ENCODE data around the gene HBA2. TPM values are rescaled to one million over a fixed set of nuclear protein-coding genes. Genes with fewer than 3 reads are reported as not detected.
"Not testable (repeated sequence)": the region's sequence is repeated elsewhere in the genome, so short reads cannot be mapped to it uniquely, and the experiment has no call there.

Gene HBA2
- total RNA-seq, 2 experiments from 2014 or later, result not detected

DNA sequence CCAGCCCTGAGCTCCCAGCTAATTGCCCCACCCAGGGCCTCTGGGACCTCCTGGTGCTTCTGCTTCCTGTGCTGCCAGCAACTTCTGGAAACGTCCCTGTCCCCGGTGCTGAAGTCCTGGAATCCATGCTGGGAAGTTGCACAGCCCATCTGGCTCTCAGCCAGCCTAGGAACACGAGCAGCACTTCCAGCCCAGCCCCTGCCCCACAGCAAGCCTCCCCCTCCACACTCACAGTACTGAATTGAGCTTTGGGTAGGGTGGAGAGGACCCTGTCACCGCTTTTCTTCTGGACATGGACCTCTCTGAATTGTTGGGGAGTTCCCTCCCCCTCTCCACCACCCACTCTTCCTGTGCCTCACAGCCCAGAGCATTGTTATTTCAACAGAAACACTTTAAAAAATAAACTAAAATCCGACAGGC lies 2.6 kb upstream of the HBA2 start:
- ChIA-PET CTCF (interaction anchor here (0.6 to 0.7 kb wide), 2 partner anchors 9 to 14 kb away, joined by 3 to 4 read pairs; no protein-coding TSS in a partner anchor), POLR2A (interaction anchor here (0.5 kb wide), 1 partner anchor 14 kb away, joined by 7 read pairs; no protein-coding TSS in a partner anchor)

DNA sequence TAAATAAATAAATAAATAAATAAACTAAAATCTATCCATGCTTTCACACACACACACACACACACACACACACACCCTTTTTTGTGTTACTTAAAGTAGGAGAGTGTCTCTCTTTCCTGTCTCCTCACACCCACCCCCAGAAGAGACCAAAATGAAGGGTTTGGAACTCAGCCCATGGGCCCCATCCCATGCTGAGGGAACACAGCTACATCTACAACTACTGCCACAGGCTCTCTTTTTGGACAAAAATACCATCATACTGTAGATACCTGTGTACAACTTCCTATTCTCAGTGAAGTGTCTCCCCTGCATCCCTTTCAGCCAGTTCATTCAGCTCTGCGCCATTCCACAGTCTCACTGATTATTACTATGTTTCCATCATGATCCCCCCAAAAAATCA lies 1.9 kb upstream of the HBA2 start:
- POLR2A ChIA-PET, result no interaction called here
- CTCF ChIA-PET, result interaction anchor here (0.7 kb wide), 1 partner anchor 9 kb away, joined by 4 read pairs; no protein-coding TSS in a partner anchor

DNA sequence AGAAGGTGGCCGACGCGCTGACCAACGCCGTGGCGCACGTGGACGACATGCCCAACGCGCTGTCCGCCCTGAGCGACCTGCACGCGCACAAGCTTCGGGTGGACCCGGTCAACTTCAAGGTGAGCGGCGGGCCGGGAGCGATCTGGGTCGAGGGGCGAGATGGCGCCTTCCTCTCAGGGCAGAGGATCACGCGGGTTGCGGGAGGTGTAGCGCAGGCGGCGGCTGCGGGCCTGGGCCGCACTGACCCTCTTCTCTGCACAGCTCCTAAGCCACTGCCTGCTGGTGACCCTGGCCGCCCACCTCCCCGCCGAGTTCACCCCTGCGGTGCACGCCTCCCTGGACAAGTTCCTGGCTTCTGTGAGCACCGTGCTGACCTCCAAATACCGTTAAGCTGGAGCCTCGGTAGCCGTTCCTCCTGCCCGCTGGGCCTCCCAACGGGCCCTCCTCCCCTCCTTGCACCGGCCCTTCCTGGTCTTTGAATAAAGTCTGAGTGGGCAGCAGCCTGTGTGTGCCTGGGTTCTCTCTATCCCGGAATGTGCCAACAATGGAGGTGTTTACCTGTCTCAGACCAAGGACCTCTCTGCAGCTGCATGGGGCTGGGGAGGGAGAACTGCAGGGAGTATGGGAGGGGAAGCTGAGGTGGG lies 657 bp downstream of the HBA2 start:
- CTCF ChIA-PET, POLR2A ChIA-PET: not testable (repeated sequence)

DNA sequence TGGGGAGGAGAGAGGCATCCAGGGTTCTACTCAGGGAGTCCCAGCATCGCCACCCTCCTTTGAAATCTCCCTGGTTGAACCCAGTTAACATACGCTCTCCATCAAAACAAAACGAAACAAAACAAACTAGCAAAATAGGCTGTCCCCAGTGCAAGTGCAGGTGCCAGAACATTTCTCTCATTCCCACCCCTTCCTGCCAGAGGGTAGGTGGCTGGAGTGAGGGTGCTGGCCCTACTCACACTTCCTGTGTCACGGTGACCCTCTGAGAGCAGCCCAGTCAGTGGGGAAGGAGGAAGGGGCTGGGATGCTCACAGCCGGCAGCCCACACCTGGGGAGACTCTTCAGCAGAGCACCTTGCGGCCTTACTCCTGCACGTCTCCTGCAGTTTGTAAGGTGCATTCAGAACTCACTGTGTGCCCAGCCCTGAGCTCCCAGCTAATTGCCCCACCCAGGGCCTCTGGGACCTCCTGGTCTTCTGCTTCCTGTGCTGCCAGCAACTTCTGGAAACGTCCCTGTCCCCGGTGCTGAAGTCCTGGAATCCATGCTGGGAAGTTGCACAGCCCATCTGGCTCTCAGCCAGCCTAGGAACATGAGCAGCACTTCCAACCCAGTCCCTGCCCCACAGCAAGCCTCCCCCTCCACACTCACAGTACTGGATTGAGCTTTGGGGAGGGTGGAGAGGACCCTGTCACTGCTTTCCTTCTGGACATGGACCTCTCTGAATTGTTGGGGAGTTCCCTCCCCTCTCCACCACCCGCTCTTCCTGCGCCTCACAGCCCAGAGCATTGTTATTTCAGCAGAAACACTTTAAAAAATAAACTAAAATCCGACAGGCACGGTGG lies 1.5 kb downstream of the HBA2 start:
- CTCF ChIA-PET, POLR2A ChIA-PET: not testable (repeated sequence)

DNA sequence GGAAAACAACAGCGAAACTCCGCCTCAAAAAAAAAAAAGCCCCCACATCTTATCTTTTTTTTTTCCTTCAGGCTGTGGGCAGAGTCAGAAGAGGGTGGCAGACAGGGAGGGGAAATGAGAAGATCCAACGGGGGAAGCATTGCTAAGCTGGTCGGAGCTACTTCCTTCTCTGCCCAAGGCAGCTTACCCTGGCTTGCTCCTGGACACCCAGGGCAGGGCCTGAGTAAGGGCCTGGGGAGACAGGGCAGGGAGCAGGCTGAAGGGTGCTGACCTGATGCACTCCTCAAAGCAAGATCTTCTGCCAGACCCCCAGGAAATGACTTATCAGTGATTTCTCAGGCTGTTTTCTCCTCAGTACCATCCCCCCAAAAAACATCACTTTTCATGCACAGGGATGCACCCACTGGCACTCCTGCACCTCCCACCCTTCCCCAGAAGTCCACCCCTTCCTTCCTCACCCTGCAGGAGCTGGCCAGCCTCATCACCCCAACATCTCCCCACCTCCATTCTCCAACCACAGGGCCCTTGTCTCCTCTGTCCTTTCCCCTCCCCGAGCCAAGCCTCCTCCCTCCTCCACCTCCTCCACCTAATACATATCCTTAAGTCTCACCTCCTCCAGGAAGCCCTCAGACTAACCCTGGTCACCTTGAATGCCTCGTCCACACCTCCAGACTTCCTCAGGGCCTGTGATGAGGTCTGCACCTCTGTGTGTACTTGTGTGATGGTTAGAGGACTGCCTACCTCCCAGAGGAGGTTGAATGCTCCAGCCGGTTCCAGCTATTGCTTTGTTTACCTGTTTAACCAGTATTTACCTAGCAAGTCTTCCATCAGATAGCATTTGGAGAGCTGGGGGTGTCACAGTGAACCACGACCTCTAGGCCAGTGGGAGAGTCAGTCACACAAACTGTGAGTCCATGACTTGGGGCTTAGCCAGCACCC lies 2.6 kb downstream of the HBA2 start:
- POLR2A ChIA-PET, result no interaction called here
- CTCF ChIA-PET, result interaction anchor here (1.0 kb wide), 1 partner anchor 110 kb away, joined by 5 read pairs; no protein-coding TSS in a partner anchor

DNA sequence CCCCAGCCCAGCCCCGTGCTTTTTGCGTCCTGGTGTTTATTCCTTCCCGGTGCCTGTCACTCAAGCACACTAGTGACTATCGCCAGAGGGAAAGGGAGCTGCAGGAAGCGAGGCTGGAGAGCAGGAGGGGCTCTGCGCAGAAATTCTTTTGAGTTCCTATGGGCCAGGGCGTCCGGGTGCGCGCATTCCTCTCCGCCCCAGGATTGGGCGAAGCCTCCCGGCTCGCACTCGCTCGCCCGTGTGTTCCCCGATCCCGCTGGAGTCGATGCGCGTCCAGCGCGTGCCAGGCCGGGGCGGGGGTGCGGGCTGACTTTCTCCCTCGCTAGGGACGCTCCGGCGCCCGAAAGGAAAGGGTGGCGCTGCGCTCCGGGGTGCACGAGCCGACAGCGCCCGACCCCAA lies 3.3 kb downstream of the HBA2 start:
- POLR2A ChIA-PET, CTCF ChIA-PET: not testable (repeated sequence)

DNA sequence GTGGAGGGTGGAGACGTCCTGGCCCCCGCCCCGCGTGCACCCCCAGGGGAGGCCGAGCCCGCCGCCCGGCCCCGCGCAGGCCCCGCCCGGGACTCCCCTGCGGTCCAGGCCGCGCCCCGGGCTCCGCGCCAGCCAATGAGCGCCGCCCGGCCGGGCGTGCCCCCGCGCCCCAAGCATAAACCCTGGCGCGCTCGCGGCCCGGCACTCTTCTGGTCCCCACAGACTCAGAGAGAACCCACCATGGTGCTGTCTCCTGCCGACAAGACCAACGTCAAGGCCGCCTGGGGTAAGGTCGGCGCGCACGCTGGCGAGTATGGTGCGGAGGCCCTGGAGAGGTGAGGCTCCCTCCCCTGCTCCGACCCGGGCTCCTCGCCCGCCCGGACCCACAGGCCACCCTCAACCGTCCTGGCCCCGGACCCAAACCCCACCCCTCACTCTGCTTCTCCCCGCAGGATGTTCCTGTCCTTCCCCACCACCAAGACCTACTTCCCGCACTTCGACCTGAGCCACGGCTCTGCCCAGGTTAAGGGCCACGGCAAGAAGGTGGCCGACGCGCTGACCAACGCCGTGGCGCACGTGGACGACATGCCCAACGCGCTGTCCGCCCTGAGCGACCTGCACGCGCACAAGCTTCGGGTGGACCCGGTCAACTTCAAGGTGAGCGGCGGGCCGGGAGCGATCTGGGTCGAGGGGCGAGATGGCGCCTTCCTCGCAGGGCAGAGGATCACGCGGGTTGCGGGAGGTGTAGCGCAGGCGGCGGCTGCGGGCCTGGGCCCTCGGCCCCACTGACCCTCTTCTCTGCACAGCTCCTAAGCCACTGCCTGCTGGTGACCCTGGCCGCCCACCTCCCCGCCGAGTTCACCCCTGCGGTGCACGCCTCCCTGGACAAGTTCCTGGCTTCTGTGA lies 4.1 kb downstream of the HBA2 start, which contains the start of gene HBA1:
Gene HBA1, plus strand, starts transcription at position 204 of the 906 bp plus-strand sequence. Its CDS starts 37 bp downstream, at position 241.
- ChIA-PET POLR2A (interaction anchor here (0.5 kb wide), 1 partner anchor 108 kb away, joined by 3 read pairs; no protein-coding TSS in a partner anchor), CTCF (interaction anchor here (1.3 kb wide), 1 partner anchor 70 kb away, joined by 4 read pairs; no protein-coding TSS in a partner anchor)

DNA sequence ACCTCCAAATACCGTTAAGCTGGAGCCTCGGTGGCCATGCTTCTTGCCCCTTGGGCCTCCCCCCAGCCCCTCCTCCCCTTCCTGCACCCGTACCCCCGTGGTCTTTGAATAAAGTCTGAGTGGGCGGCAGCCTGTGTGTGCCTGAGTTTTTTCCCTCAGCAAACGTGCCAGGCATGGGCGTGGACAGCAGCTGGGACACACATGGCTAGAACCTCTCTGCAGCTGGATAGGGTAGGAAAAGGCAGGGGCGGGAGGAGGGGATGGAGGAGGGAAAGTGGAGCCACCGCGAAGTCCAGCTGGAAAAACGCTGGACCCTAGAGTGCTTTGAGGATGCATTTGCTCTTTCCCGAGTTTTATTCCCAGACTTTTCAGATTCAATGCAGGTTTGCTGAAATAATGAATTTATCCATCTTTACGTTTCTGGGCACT lies 4.7 kb downstream of the HBA2 start:
- CTCF ChIA-PET, result interaction anchor here (1.3 kb wide), 2 partner anchors 70 to 81 kb away, joined by 4 to 5 read pairs; no protein-coding TSS in a partner anchor
- POLR2A ChIA-PET, result interaction anchor here (0.5 kb wide), 1 partner anchor 109 kb away, joined by 3 read pairs; no protein-coding TSS in a partner anchor

DNA sequence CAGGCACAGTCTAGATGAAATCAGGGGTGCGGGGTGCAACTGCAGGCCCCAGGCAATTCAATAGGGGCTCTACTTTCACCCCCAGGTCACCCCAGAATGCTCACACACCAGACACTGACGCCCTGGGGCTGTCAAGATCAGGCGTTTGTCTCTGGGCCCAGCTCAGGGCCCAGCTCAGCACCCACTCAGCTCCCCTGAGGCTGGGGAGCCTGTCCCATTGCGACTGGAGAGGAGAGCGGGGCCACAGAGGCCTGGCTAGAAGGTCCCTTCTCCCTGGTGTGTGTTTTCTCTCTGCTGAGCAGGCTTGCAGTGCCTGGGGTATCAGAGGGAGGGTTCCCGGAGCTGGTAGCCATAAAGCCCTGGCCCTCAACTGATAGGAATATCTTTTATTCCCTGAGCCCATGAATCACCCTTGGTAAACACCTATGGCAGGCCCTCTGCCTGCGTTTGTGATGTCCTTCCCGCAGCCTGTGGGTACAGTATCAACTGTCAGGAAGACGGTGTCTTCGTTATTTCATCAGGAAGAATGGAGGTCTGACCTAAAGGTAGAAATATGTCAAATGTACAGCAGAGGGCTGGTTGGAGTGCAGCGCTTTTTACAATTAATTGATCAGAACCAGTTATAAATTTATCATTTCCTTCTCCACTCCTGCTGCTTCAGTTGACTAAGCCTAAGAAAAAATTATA lies 5.4 kb downstream of the HBA2 start:
- ChIA-PET CTCF (interaction anchor here (1.3 kb wide), 2 partner anchors 71 to 81 kb away, joined by 4 to 5 read pairs; no protein-coding TSS in a partner anchor), POLR2A (no interaction called here)

DNA sequence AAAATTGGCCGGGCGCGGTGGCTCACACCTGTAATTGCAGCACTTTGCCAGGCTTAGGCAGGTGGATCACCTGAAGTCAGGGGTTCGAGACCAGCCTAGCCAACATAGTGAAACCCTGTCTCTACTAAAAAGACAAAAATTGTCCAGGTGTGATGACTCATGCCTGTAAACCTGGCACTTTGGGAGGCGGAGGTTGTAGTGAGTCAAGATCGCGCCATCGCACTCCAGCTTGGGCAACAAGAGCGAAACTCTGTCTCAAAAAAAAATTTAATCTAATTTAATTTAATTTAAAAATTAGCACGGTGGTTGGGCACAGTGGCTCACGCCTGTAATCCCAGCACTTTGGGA lies 6.0 kb downstream of the HBA2 start:
- ChIA-PET CTCF (interaction anchor here (1.3 kb wide), 1 partner anchor 82 kb away, joined by 5 read pairs; no protein-coding TSS in a partner anchor), POLR2A (no interaction called here)

DNA sequence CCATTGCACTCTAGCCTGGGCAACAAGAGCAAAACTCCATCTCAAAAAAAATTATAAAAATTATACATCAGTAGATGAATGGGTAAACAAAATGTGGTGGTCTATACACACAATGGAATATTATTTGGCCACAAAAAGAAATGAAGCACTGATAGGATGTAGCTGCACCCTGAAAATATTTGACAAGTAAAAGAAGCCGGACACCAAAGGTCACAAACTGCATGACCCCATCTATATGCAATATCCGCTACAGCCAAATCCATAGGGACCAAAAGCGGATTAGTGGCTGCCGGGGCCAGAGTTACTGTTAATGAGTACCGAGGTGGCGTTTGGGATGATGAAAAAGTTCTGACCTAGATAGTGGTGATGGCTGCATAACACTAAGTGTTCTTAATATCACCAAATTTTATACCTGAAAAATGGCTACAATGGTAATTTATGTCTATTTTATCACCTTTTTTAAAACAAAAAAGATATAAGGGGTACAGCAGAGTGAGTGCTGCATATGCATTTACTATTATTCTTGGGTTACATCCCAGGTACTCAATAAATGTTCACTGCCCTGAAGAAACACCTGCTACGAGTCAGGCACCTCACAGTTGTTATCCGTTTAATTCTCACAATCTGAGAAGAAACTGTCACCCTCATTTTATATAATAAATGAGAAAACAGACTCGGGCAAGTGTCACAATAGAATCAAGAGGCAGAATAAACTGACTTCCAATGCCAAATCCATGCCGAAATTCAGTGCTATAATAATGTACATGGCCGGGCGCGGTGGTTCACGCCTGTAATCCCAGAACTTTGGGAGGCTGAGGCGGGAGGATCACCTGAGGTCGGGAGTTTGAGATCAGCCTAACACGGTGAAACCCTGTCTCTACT lies 6.8 kb downstream of the HBA2 start:
- POLR2A ChIA-PET, result no interaction called here
- CTCF ChIA-PET, result interaction anchor here (1.1 to 2.1 kb wide), 3 partner anchors 40 to 83 kb away, joined by 3 to 6 read pairs (median 4); no protein-coding TSS in a partner anchor

DNA sequence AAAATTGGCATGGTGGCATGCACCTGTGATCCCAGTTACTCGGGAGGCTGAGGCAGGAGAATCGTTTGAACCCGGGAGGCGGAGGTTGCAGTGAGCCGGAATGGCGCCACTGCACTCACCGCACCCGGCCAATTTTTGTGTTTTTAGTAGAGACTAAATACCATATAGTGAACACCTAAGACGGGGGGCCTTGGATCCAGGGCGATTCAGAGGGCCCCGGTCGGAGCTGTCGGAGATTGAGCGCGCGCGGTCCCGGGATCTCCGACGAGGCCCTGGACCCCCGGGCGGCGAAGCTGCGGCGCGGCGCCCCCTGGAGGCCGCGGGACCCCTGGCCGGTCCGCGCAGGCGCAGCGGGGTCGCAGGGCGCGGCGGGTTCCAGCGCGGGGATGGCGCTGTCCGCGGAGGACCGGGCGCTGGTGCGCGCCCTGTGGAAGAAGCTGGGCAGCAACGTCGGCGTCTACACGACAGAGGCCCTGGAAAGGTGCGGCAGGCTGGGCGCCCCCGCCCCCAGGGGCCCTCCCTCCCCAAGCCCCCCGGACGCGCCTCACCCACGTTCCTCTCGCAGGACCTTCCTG lies 7.5 kb downstream of the HBA2 start, which contains the start of gene HBQ1:
Gene HBQ1, plus strand, starts transcription at position 359 of the 575 bp plus-strand sequence. Its CDS starts 28 bp downstream, at position 387.
- ChIA-PET CTCF (interaction anchor here (0.7 to 2.1 kb wide), 8 partner anchors 12 to 182 kb away, joined by 3 to 6 read pairs (median 4); no protein-coding TSS in a partner anchor), POLR2A (no interaction called here)

DNA sequence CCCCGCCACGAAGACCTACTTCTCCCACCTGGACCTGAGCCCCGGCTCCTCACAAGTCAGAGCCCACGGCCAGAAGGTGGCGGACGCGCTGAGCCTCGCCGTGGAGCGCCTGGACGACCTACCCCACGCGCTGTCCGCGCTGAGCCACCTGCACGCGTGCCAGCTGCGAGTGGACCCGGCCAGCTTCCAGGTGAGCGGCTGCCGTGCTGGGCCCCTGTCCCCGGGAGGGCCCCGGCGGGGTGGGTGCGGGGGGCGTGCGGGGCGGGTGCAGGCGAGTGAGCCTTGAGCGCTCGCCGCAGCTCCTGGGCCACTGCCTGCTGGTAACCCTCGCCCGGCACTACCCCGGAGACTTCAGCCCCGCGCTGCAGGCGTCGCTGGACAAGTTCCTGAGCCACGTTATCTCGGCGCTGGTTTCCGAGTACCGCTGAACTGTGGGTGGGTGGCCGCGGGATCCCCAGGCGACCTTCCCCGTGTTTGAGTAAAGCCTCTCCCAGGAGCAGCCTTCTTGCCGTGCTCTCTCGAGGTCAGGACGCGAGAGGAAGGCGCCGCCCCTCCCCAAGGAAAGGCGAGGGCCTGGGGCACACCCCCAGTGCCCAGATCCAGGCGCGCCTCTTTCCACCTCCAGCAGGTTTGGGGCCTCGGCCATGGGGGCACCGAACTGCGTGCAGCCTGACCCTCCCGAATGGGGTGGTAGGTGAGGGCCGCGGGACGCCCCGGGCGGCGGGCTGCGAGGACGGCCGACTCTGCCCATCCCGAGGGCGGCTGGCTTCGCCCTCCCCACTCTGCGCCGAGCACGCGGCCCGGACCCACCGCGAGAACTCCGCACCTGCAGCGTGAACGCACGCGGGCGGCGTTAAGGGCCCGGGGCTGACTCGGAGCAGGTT lies 8.2 kb downstream of the HBA2 start:
- ChIA-PET POLR2A (interaction anchor here (0.5 kb wide), 1 partner anchor 128 kb away, joined by 3 read pairs; no protein-coding TSS in a partner anchor), CTCF (interaction anchor here (0.7 to 2.1 kb wide), 17 partner anchors 9 to 182 kb away, joined by 3 to 9 read pairs (median 4); no protein-coding TSS in a partner anchor)

DNA sequence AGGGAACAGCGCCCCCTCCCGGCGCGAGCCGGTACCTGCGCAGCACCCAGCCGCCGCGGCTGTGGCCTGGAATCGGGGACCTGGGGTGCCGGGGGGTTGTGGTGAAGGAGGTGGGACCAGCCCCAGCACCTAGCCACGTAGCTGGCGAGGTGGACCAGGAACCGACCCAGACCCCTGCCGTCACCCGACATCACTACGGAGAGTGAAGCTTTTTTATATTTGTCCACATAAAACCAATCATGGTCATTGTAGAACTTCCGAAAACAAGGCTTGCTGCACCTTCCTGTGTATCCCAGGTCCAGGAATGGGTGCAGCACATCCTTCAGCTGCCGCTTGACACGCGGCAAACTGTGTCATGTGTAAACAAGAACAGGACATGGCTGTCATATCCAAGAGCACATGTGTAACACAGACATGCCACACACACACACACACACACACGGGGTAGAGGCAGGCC lies 8.9 kb downstream of the HBA2 start:
- POLR2A ChIA-PET, result interaction anchor here (0.5 kb wide), 1 partner anchor 129 kb away, joined by 3 read pairs; no protein-coding TSS in a partner anchor
- CTCF ChIA-PET, result interaction anchor here (0.9 to 1.3 kb wide), 12 partner anchors 10 to 180 kb away, joined by 3 to 9 read pairs (median 4); no protein-coding TSS in a partner anchor

DNA sequence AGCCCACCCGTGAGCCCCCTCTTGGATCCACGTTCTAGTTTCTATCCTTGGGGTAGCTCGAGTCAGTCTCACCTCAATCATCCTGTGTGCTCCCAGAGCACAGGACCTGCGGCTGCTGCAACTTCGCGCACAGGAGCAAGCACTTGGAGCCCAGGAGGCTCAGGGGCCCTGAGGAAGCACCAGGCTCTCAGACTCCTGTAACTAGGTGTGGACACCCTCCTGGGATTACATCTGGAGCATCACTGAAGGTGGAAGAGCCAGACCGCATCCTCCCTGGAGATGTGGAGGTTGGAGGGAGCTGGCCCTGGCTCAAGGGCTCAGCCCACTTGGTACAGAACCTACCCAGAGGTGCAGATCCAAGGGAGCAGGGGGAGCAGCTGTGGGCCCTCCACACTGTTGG lies 10.3 kb downstream of the HBA2 start:
- CTCF ChIA-PET, result interaction anchor here (1.6 kb wide), 1 partner anchor 76 kb away, joined by 8 read pairs; no protein-coding TSS in a partner anchor
- POLR2A ChIA-PET, result no interaction called here

Measured in activated CD8-positive, alpha-beta memory T cell treated with anti-CD3 and anti-CD28 coated beads for 36 hours (primary cell).